ENCODE data around the gene INPP5A. TPM values are rescaled to one million over a fixed set of nuclear protein-coding genes. Genes with fewer than 3 reads are reported as not detected.
A peak's percentile ranks its signal among the peaks of the same experiment; 100 is the strongest.

The INPP5A gene
- total and polyA plus RNA-seq, 2 of the 13 experiments (the other 11 are each of a cell fraction or from before 2014, with no cell fraction given) = 17.5 to 37.9 TPM

DNA sequence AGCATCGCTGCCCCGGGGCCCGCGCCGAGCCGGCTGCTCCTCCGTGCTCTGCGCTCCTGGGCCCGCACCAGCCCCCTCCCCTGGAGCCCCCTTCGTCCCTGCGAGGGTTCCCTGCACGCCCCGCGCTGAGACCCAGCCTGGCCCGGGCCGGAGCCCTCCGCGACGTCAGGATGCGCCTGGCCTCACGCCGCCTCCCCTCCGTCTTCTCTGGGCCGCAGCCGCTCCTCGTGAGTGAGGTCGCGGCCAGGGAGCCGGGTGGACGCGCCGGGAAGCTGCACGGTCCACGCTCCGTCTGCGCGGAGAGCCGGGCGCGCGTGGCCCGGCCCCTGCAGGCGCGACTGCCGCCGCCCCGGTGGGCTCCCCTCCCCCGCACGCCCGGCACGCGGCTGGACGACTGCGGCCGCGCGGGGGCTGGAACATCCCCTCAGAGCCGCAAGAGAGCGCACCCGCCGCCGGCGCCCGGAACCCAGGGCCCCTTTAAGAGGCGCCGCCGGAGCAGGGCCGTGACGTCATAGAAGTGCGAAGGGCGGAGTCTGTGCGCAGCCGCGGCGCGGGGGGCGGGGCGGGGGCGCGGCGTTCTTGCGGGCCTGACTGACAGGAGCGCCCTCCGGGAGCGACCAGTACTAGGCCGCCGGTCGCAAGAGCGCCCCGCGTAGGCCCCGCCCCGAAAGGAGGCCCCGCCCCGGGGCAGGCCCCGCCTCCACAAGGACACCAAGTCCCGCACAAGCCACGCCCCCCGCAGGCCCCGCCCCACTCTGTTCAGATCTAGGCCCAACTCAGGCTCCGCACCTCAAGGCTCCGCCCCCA is 507 bp upstream of the INPP5A start (continued):
- TF ChIP-seq, protein P1, sequence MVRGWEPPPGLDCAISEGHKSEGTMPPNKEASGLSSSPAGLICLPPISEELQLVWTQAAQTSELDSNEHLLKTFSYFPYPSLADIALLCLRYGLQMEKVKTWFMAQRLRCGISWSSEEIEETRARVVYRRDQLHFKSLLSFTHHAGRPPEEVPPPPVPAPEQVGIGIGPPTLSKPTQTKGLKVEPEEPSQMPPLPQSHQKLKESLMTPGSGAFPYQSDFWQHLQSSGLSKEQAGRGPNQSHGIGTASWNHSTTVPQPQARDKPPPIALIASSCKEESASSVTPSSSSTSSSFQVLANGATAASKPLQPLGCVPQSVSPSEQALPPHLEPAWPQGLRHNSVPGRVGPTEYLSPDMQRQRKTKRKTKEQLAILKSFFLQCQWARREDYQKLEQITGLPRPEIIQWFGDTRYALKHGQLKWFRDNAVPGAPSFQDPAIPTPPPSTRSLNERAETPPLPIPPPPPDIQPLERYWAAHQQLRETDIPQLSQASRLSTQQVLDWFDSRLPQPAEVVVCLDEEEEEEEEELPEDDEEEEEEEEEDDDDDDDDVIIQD (CRISPR knock-in tag; IDR thresholded peaks at IDR 0.05; ENCODE audit: low read depth) = peak; percentile 60; the same call in 1 of the 2 replicates
- peak; percentile 75; the same call in 1 of the 2 replicates for TF ChIP-seq IRX3 (CRISPR knock-in tag; IDR thresholded peaks at IDR 0.05; ENCODE audit: borderline replicate concordance, low read depth)

DNA sequence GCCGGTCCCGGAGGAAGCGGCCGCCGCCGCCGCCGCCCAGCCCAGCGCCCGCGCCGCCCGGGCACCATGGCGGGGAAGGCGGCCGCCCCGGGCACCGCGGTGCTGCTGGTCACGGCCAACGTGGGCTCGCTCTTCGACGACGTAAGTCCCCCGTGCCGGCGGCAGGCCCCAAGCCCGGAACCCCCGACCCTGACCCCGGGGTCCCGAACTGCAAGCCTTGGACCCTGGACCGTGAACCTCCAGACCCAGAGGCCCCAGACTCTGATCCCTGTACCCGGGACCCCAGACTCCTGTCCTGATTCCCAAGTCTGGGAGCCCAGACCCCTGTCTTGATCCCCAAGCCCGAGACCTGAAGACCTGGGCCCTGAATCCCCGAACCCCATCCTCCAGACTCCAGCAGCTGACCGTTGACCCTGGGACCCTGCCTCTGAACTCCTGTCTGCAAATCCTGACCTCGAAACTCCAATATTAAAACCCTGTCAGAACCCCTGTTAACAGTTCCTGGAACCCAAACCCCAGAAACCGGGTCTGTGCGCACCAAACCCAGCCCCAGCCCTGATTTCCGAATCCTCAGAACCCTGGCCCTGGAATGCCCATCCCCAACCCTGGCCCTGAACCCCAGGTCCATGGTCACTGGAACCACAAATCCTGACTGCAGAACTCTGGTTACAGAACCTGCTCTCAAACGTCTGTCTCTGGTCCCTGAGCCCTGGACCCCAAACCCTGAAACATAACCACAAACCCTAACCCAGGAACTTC is 623 bp downstream of the INPP5A start:
- H3K36me3 ChIP-seq (replicated peaks in 1 of 2; ENCODE audit: control insufficient read depth in 1 of 2, insufficient read depth in 2 of 2, low read length in 2 of 2) = no peaks in the 10 kb centered on the region
- BruUV-seq (replicated peaks) = no TSS peak
- peak overlapping the region; percentile 86 for H3K9ac ChIP-seq (ENCODE audit: insufficient read depth, low read depth, low read length)
- FAIRE-seq (no peak), DNase-seq (ENCODE audit: low spot score) (no peak), ATAC-seq (no peak)
- H3K4me2 ChIP-seq (ENCODE audit: low read depth, low read length) = peak overlapping the region; percentile 93
- peak overlapping the region; percentile 46 for H3K27ac ChIP-seq (ENCODE audit: extremely low read length, insufficient read depth, low read length)
- H3K79me2 ChIP-seq (ENCODE audit: insufficient read depth, low read length) = peaks cover 33% of the 10 kb centered on the region
- no peak overlapping the region for H2AFZ ChIP-seq (ENCODE audit: low read length)
- H3K9me3 ChIP-seq (ENCODE audit: low read length) = no peaks in the 10 kb centered on the region
- intact Hi-C loops (cut with micrococcal nuclease; ENCODE audit: unreplicated experiment) (loop anchor here (5.0 kb wide), 1 partner anchor 39 kb away; no protein-coding TSS in a partner anchor), in situ Hi-C loops (cut with HindIII; ENCODE audit: extremely low pct_ligation_motif_present, low pct_unique_long_range_greater_than_20kb) (loop anchor here (5.0 kb wide), 1 partner anchor 81 kb away; no protein-coding TSS in a partner anchor)
- WGBS (ENCODE audit: low lambda C conversion rate) = 21% methylated on average over 8 of the region's 42 CpGs
- H3K27me3 ChIP-seq (ENCODE audit: control insufficient read depth in 1 of 2, insufficient read depth in 2 of 2, low read length in 2 of 2) = no peaks in the 10 kb centered on the region
- CTCF ChIA-PET (ENCODE audit: low intra/inter-chr PET ratio, low total read pairs) = no interaction called here
- POLR2A ChIA-PET = interaction anchor here (4.6 kb wide), 1 partner anchor 20 kb away, joined by 24 read pairs; no protein-coding TSS in a partner anchor
- H4K20me1 ChIP-seq (ENCODE audit: insufficient read depth, low read length) = no peaks in the 10 kb centered on the region
- H3K4me1 ChIP-seq (ENCODE audit: insufficient read depth, low read length) = peaks cover 59% of the 10 kb centered on the region
- H3K4me3 ChIP-seq (replicated peaks in 1 of 3; ENCODE audit: insufficient read depth in 1 of 3, low read depth in 2 of 3, low read length in 3 of 3) = peak overlapping the region; percentile 68 to 85 (median 83)
- no peak for TF ChIP-seq ZNF335 (CRISPR knock-in tag; IDR thresholded peaks at IDR 0.05)
- peak; percentile 19 for TF ChIP-seq ASH2L (IDR thresholded peaks at IDR 0.05; ENCODE audit: insufficient read length, low read depth, low read length)
- TF ChIP-seq HNF4G (IDR thresholded peaks at IDR 0.05; ENCODE audit: borderline replicate concordance, low read depth, low read length) = peak; percentile 16; the same call in 1 of the 2 replicates
- no peak for TF ChIP-seq HNF4G (CRISPR knock-in tag; IDR thresholded peaks at IDR 0.05; ENCODE audit: borderline replicate concordance, low read depth)
- peak; percentile 42; the same call in 1 of the 2 replicates for TF ChIP-seq HNF4A (CRISPR knock-in tag; IDR thresholded peaks at IDR 0.05)
- TF ChIP-seq ERF (CRISPR knock-in tag; IDR thresholded peaks at IDR 0.05) = no peak; the same call in 1 of the 2 replicates
- no peak for TF ChIP-seq FOSL1 (CRISPR knock-in tag; IDR thresholded peaks at IDR 0.05; ENCODE audit: borderline replicate concordance)
- TF ChIP-seq ARNT2 (CRISPR knock-in tag; IDR thresholded peaks at IDR 0.05; ENCODE audit: low read depth) = no peak
- TF ChIP-seq, protein P2, sequence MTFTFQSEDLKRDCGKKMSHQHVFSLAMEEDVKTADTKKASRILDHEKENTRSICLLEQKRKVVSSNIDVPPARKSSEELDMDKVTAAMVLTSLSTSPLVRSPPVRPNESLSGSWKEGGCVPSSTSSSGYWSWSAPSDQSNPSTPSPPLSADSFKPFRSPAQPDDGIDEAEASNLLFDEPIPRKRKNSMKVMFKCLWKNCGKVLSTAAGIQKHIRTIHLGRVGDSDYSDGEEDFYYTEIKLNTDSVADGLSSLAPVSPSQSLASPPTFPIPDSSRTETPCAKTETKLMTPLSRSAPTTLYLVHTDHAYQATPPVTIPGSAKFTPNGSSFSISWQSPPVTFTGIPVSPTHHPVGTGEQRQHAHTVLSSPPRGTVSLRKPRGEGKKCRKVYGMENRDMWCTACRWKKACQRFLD (CRISPR knock-in tag; IDR thresholded peaks at IDR 0.05; ENCODE audit: borderline replicate concordance) = no peak
- TF ChIP-seq CBFB (CRISPR knock-in tag; IDR thresholded peaks at IDR 0.05) = no peak
- TF ChIP-seq NCOA2 (CRISPR knock-in tag; IDR thresholded peaks at IDR 0.05) = 0 out of 2 replicates have a peak, but pooled peaks have one; percentile 11
- 0 out of 2 replicates have a peak, but pooled peaks have one; percentile 2 for TF ChIP-seq TAF1 (CRISPR knock-in tag; IDR thresholded peaks at IDR 0.05)
- no peak for TF ChIP-seq SOX13 (IDR thresholded peaks at IDR 0.05)
- TF ChIP-seq SOX13 (CRISPR knock-in tag; conservative IDR thresholded peaks at IDR 0.05 in 1 of 2, IDR thresholded peaks at IDR 0.05 in 1 of 2) = no peak
- TF ChIP-seq ZNF766 (CRISPR knock-in tag; IDR thresholded peaks at IDR 0.05; ENCODE audit: borderline replicate concordance) = no peak
- no peak for TF ChIP-seq ZNF446 (CRISPR knock-in tag; IDR thresholded peaks at IDR 0.05)

All from HepG2 (cell line).